ENCODE measurements around the gene KCNK10. TPM values are rescaled to one million over a fixed set of nuclear protein-coding genes. Genes with fewer than 3 reads are reported as not detected.

The KCNK10 gene
- total and polyA plus RNA-seq, 10 donors: 0.03 to 0.13 (median 0.08) TPM; not detected in 6

GRCh38 chr14:88252498-88252897 lies 70.6 kb downstream of the KCNK10 start:
- H3K36me3 ChIP-seq: no peaks in the 10 kb centered on the region
- intact Hi-C loops (cut with DNase I; ENCODE audit: low total_unique reads): no loop called here
- WGBS, 5 donors: 62 to 83% (median 80%) methylated on average over 3 of the region's 3 CpGs

GRCh38 chr14:88251650-88252049 lies 71.4 kb downstream of the KCNK10 start:
- Histone ChIP-seq H3K4me3 (no peak overlapping the region), H3K27ac (no peak overlapping the region), H3K9me3 (no peaks in the 10 kb centered on the region), H3K27me3 (replicated peaks in 1 of 7) (peaks cover 0 to 7% (median 0%) of the 10 kb centered on the region in 7 donors), H3K4me1 (no peaks in the 10 kb centered on the region), H3K36me3 (no peaks in the 10 kb centered on the region)
- DNase-seq: no peak
- WGBS, 5 donors: 72 to 86% (median 77%) methylated on average over 1 of the region's 1 CpG
- intact Hi-C loops (cut with DNase I; ENCODE audit: low total_unique reads): no loop called here
- TF ChIP-seq POLR2AphosphoS5 (IDR thresholded peaks at IDR 0.05) (no peak), CTCF (IDR thresholded peaks at IDR 0.05 in 8 of 11, conservative IDR thresholded peaks at IDR 0.05 in 3 of 11) (no peak), POLR2A (IDR thresholded peaks at IDR 0.05) (no peak)

More at GRCh38 chr14:88252498-88252897, 70.6 kb downstream of the KCNK10 start:
- Histone ChIP-seq H3K4me1 (no peaks in the 10 kb centered on the region), H3K4me3 (no peak overlapping the region), H3K9me3 (no peaks in the 10 kb centered on the region), H3K27me3 (replicated peaks in 1 of 7) (peaks cover 0 to 7% (median 0%) of the 10 kb centered on the region in 7 donors), H3K27ac (no peak overlapping the region)
- TF ChIP-seq CTCF (IDR thresholded peaks at IDR 0.05 in 8 of 11, conservative IDR thresholded peaks at IDR 0.05 in 3 of 11) (no peak), POLR2AphosphoS5 (IDR thresholded peaks at IDR 0.05) (no peak), POLR2A (IDR thresholded peaks at IDR 0.05) (no peak)
- DNase-seq: no peak

- intact Hi-C loops (cut with DNase I; ENCODE audit: low total_unique reads): no loop called here
- WGBS, 5 donors: 77 to 92% (median 84%) methylated on average over 4 of the region's 4 CpGs
- Histone ChIP-seq H3K27me3 (replicated peaks in 1 of 7) (peaks cover 0 to 8% (median 0%) of the 10 kb centered on the region in 7 donors), H3K27ac (no peak overlapping the region), H3K4me3 (no peak overlapping the region), H3K4me1 (no peaks in the 10 kb centered on the region), H3K36me3 (no peaks in the 10 kb centered on the region), H3K9me3 (no peaks in the 10 kb centered on the region)
- no peak for DNase-seq
- no peak for TF ChIP-seq CTCF (IDR thresholded peaks at IDR 0.05 in 8 of 11, conservative IDR thresholded peaks at IDR 0.05 in 3 of 11)
- no peak for TF ChIP-seq POLR2AphosphoS5 (IDR thresholded peaks at IDR 0.05)
- TF ChIP-seq POLR2A (IDR thresholded peaks at IDR 0.05): no peak
Measured at GRCh38 chr14:88249266-88249665, 73.8 kb downstream of the KCNK10 start.

- H3K27me3 ChIP-seq (replicated peaks in 1 of 7): peaks cover 0 to 13% (median 0%) of the 10 kb centered on the region in 7 donors
- intact Hi-C loops (cut with DNase I; ENCODE audit: low total_unique reads): no loop called here
- H3K4me1 ChIP-seq: no peaks in the 10 kb centered on the region
- no peaks in the 10 kb centered on the region for H3K36me3 ChIP-seq
- WGBS, 5 donors: 78 to 88% (median 83%) methylated on average over 4 of the region's 4 CpGs
- no peak overlapping the region for H3K27ac ChIP-seq
- H3K4me3 ChIP-seq: no peak overlapping the region
- TF ChIP-seq POLR2AphosphoS5 (IDR thresholded peaks at IDR 0.05) (no peak), POLR2A (IDR thresholded peaks at IDR 0.05) (no peak), CTCF (IDR thresholded peaks at IDR 0.05 in 8 of 11, conservative IDR thresholded peaks at IDR 0.05 in 3 of 11) (no peak)
- no peak for DNase-seq
- H3K9me3 ChIP-seq: no peaks in the 10 kb centered on the region
Measured at GRCh38 chr14:88248606-88249005, 74.5 kb downstream of the KCNK10 start.
